ENCODE results near the gene HS3ST5. TPM values are rescaled to one million over a fixed set of nuclear protein-coding genes. Genes with fewer than 3 reads are reported as not detected.
"Not testable (repeated sequence)": the region's sequence is repeated elsewhere in the genome, so short reads cannot be mapped to it uniquely, and the experiment has no call there.

The HS3ST5 gene
- total and polyA plus RNA-seq, 9 donors: 0.08 TPM; not detected in 8

- no peak for DNase-seq
- no peaks in the 10 kb centered on the region for H3K27me3 ChIP-seq
- H3K9me3 ChIP-seq: no peaks in the 10 kb centered on the region
- TF ChIP-seq CTCF (IDR thresholded peaks at IDR 0.05) (no peak), POLR2A (IDR thresholded peaks at IDR 0.05) (no peak), EP300 (IDR thresholded peaks at IDR 0.05) (no peak)
- H3K36me3 ChIP-seq: no peaks in the 10 kb centered on the region
- no peak overlapping the region for H3K4me3 ChIP-seq
- H3K4me1 ChIP-seq (ENCODE audit: insufficient read depth): no peaks in the 10 kb centered on the region
- intact Hi-C loops (cut with DNase I): no loop called here
- WGBS, 3 donors: 82 to 85% (median 85%) methylated on average over 2 of the region's 2 CpGs
- no peak overlapping the region for H3K27ac ChIP-seq
Measured at GRCh38 chr6:114220241-114220640, 122.6 kb downstream of the HS3ST5 start.

GRCh38 chr6:114218437-114219340 lies 124.1 kb downstream of the HS3ST5 start:
- 88 to 91% (median 89%) methylated on average over 8 of the region's 8 CpGs for WGBS, 3 donors
- no peaks in the 10 kb centered on the region for H3K4me1 ChIP-seq (ENCODE audit: insufficient read depth)

GRCh38 chr6:114217996-114218395 lies 124.8 kb downstream of the HS3ST5 start:
- H3K36me3 ChIP-seq; DNase-seq; H3K9me3 ChIP-seq; H3K4me1 ChIP-seq (ENCODE audit: insufficient read depth); intact Hi-C loops (cut with DNase I); H3K27ac ChIP-seq; H3K27me3 ChIP-seq; H3K4me3 ChIP-seq: not testable (repeated sequence)
- 86 to 90% (median 89%) methylated on average over 10 of the region's 10 CpGs for WGBS, 3 donors

More at GRCh38 chr6:114218437-114219340, 124.1 kb downstream of the HS3ST5 start:
- Histone ChIP-seq H3K36me3 (no peaks in the 10 kb centered on the region), H3K27me3 (no peaks in the 10 kb centered on the region), H3K27ac (no peak overlapping the region), H3K9me3 (no peaks in the 10 kb centered on the region), H3K4me3 (no peak overlapping the region)
- no peak for TF ChIP-seq POLR2A (IDR thresholded peaks at IDR 0.05)
- no peak for TF ChIP-seq EP300 (IDR thresholded peaks at IDR 0.05)
- no peak for TF ChIP-seq CTCF (IDR thresholded peaks at IDR 0.05)
- intact Hi-C loops (cut with DNase I): no loop called here
- DNase-seq: no peak

- H3K27ac ChIP-seq: no peak overlapping the region
- WGBS, 3 donors: 83 to 91% (median 87%) methylated on average over 3 of the region's 3 CpGs
Measured at GRCh38 chr6:114216789-114217467, 125.9 kb downstream of the HS3ST5 start.

More at GRCh38 chr6:114216789-114217467, 125.9 kb downstream of the HS3ST5 start:
- Histone ChIP-seq H3K27me3 (no peaks in the 10 kb centered on the region), H3K4me1 (ENCODE audit: insufficient read depth) (no peaks in the 10 kb centered on the region), H3K9me3 (no peaks in the 10 kb centered on the region), H3K4me3 (no peak overlapping the region), H3K36me3 (no peaks in the 10 kb centered on the region)
- TF ChIP-seq POLR2A (IDR thresholded peaks at IDR 0.05) (no peak), CTCF (IDR thresholded peaks at IDR 0.05) (no peak), EP300 (IDR thresholded peaks at IDR 0.05) (no peak)
- intact Hi-C loops (cut with DNase I): no loop called here
- DNase-seq: no peak

All from ovary (tissue), 9 donors.